Activated CD4-positive, alpha-beta memory T cell treated with anti-CD3 and anti-CD28 coated beads, Interleukin-2, amount 10 ng/mL, durations not matched to agents 7 days and 5 days (primary cell): ENCODE results near the gene TRIM47. TPM values are rescaled to one million over a fixed set of nuclear protein-coding genes. Genes with fewer than 3 reads are reported as not detected.

Source experiments
- CTCF ChIA-PET: fragments of 350-600 bp; sonication (Branson Sonifier 250); formaldehyde crosslinking; loops from one replicate; lab custom pipeline; 2021; ENCODE audit warnings: antibody characterized with exemption, inconsistent platforms; lab: Charles Lee
- POLR2A ChIA-PET: fragments of 350-600 bp; sonication (Branson Sonifier 250); formaldehyde crosslinking; loops from one replicate; lab custom pipeline; 2021; ENCODE audit warnings: antibody characterized with exemption; lab: Charles Lee
- DNase-seq: peaks from one replicate; pipeline ENCODE4 v3.0.0-alpha.2; 2020
- H3K27ac Mint-ChIP-seq: one replicate; pipeline ENCODE4 v1.8.0; 2021; ENCODE audit warnings: mild to moderate bottlenecking, mixed read lengths
- H3K27me3 Mint-ChIP-seq: one replicate; pipeline ENCODE4 v1.8.0; 2021; ENCODE audit warnings: mixed read lengths
- H3K36me3 Mint-ChIP-seq: one replicate; pipeline ENCODE4 v1.8.0; 2021; ENCODE audit warnings: low read depth, mixed read lengths
- H3K4me1 Mint-ChIP-seq: one replicate; pipeline ENCODE4 v1.8.0; 2021; ENCODE audit warnings: mixed read lengths
- H3K4me3 Mint-ChIP-seq: one replicate; pipeline ENCODE4 v1.8.0; 2021; ENCODE audit warnings: mild to moderate bottlenecking, mixed read lengths
- H3K9me3 Mint-ChIP-seq: one replicate; pipeline ENCODE4 v1.8.0; 2021; ENCODE audit warnings: mixed read lengths
- total RNA-seq, 2 experiments: library from RNA; stranded (reverse); gene quantifications; one replicate each; pipeline ENCODE4 v1.2.3, GENCODE V29; 2021

TRIM47 gene
- total RNA-seq, 2 experiments from 2014 or later: 31.9 to 33.8 TPM

DNA sequence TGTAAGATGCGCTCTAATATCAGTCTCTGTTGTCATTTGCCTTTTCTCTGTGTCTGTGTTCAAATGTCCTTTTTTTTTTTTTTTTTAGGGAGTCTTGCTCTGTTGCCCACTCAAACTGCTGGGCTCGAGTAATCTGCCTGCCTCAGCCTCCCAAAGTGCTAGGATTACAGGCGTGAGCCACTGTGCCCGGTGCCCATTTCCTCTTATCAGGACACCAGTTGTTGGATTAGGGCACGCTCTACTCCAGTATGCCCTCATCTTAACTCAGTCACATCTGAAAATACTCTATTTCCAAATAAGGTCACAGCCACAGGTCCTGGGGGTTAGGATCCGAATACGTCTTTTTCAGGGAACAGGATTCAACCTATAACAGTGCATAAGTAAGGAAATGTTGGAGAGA lies 1.9 kb upstream of the TRIM47 start:
- H3K9me3 Mint-ChIP-seq: no peaks in the 10 kb centered on the region
- peaks cover 45% of the 10 kb centered on the region for H3K4me1 Mint-ChIP-seq
- ChIA-PET POLR2A (interaction anchor here (9.2 to 12.6 kb wide), 2 partner anchors 15 to 22 kb away, joined by 151 to 221 read pairs; partner anchors contain the start of genes TRIM65 and WBP2), CTCF (interaction anchor here (2.2 to 3.7 kb wide), 4 partner anchors 9 to 33 kb away, joined by 7 to 42 read pairs (median 16); partner anchors contain the start of gene TRIM65)
- peaks cover 14% of the 10 kb centered on the region for H3K27me3 Mint-ChIP-seq
- peaks cover 18% of the 10 kb centered on the region for H3K36me3 Mint-ChIP-seq
- H3K27ac Mint-ChIP-seq: no peak overlapping the region
- no peak for DNase-seq
- H3K4me3 Mint-ChIP-seq: no peak overlapping the region

DNA sequence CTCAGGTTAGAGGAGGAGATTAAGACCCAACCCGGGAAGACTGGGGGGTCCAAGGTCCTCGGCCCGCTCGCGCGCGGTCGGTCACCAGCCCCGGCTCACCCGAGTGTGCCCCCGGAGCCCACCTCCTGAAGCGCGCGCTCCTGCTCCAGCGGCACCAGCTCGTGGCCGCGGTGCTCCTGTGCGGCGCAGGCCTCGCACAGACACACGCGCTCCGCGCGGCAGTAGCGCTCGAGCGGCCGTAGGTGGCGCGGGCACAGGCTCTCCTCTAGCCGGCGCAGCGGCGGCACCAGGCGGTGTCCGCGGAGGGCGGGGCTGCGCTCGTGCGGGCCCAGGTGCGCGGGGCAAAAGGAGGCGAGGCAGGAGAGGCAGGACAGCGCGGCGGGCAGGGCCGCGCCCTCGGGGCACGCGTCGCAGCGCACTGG lies 618 bp downstream of the TRIM47 start:
- H3K4me1 Mint-ChIP-seq: peaks cover 63% of the 10 kb centered on the region
- ChIA-PET CTCF (interaction anchor here (0.6 to 5.3 kb wide), 20 partner anchors 11 to 507 kb away, joined by 3 to 45 read pairs (median 4); partner anchors contain the start of genes SPHK1, TRIM65 and WBP2), POLR2A (interaction anchor here (0.6 to 12.6 kb wide), 14 partner anchors 11 to 410 kb away, joined by 3 to 221 read pairs (median 8); partner anchors contain the start of genes FBF1, MRPL38, TRIM65 and UNC13D)
- peak overlapping the region; percentile 93 for H3K27ac Mint-ChIP-seq
- peak overlapping the region; percentile 89 for H3K4me3 Mint-ChIP-seq
- H3K36me3 Mint-ChIP-seq: peaks cover 25% of the 10 kb centered on the region
- peak; percentile 82 for DNase-seq
- H3K27me3 Mint-ChIP-seq: peaks cover 14% of the 10 kb centered on the region
- no peaks in the 10 kb centered on the region for H3K9me3 Mint-ChIP-seq

DNA sequence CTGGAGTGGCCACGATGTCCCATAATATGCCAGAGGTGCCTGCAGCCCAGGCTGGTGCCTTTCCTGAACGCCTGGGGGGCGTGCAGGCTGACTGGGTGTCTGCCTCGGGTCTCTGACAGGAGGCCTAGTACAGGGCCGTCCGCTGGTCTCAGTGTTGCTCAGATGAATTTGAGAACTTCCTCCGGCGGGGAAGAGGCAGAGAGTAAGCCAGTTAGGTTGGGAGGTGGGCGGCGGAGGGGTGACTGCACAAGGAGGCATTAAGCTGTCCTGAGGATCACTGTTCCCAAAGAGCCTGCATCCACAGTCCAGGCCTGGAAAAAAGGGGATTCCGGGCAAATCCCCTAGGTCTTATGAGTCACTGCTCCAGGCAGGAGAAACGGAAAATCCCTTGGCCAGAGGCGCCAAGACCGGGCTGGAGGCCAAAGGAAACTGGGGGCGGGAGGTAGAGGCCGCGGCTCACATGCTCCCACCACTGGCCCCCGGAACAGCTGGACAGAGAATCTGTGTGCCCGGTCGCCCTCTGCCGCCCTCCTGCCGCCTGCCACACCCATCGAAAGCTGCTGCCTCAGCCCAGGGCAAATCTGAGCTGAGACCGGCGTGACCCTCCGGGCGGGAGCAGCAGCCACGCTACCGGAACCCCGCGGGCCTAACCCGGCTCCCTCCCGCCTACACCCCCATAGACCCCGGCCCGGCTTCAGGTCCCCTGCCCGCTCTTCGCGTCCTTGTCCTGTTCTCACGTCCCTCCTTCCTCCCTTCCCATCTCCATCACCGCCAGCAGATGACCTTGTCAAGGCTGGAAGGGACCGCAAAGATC lies 1.2 kb downstream of the TRIM47 start:
- peak; percentile 37 for DNase-seq
- Mint-ChIP-seq H3K4me3 (peak overlapping the region; percentile 89), H3K27ac (peak overlapping the region; percentile 93), H3K36me3 (peaks cover 25% of the 10 kb centered on the region), H3K4me1 (peaks cover 65% of the 10 kb centered on the region), H3K9me3 (no peaks in the 10 kb centered on the region), H3K27me3 (peaks cover 14% of the 10 kb centered on the region)
- ChIA-PET POLR2A (interaction anchor here (0.6 to 12.6 kb wide), 14 partner anchors 10 to 124 kb away, joined by 3 to 221 read pairs (median 8); partner anchors contain the start of genes FBF1, MRPL38, TRIM65 and UNC13D), CTCF (interaction anchor here (0.6 to 5.3 kb wide), 22 partner anchors 10 to 507 kb away, joined by 3 to 45 read pairs (median 4); partner anchors contain the start of genes GALK1, SPHK1, TRIM65 and UNC13D)

DNA sequence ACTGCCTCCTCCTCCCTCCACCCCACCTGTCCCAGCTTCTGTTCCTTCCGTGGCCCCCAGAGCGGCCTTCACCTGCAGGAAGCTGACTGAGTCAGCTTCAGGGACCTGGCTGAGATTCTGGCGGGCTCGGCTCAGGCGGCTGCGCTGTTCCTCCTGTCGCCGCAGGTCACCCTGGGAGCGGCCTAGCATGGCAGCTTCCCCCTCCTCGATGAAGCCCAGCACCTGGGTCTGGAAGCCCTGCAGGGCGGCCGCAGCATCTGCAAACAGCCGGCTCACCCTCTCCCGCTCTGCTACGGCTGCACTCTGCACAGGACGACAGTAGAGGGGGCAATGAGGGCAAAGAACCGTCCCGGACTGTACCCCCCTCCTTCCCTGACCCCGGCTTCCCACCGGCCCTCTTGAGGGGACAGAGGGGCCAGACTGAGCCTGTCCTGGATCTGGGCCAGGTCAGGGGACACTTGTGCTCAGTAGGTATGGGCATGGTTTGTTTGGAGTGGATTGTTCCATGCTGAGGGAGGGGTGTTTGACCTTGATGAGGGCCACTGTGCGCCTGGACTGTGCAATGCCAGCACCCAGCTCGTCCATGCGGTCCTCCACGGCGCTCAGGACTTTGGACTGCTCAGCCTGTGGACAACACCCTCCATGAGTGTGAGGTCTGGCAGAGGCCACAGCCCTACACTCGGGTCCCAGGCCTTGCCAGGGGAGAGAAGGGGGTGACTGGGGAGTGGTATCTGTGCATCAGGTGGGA lies 2.0 kb downstream of the TRIM47 start:
- Mint-ChIP-seq H3K9me3 (no peaks in the 10 kb centered on the region), H3K27ac (peak overlapping the region; percentile 93), H3K4me1 (peaks cover 58% of the 10 kb centered on the region), H3K36me3 (peaks cover 25% of the 10 kb centered on the region), H3K4me3 (peak overlapping the region; percentile 89), H3K27me3 (peaks cover 11% of the 10 kb centered on the region)
- CTCF ChIA-PET: interaction anchor here (0.6 to 7.5 kb wide), 20 partner anchors 9 to 477 kb away, joined by 3 to 91 read pairs (median 5); partner anchors contain the start of genes GALK1, PRPSAP1, TRIM65 and TSEN54
- peak; percentile 81 for DNase-seq
- POLR2A ChIA-PET: interaction anchor here (0.7 to 12.6 kb wide), 20 partner anchors 9 to 226 kb away, joined by 3 to 221 read pairs (median 6); partner anchors contain the start of genes FBF1, MRPL38, TRIM65 and UNC13D

DNA sequence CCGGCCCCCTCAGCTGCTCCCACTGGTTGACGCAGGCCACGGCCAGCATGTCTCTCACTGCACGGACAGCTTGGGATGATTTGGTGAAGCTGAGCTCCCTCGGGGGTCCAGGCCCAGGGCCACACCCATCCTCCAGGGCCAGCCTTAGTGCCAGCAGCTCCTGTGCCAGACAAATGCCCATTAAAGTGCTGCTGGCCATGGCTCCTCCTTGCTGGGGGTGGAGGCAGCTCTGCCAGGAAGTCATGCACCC lies 2.5 kb downstream of the TRIM47 start:
- CTCF ChIA-PET: interaction anchor here (0.6 to 7.5 kb wide), 20 partner anchors 9 to 478 kb away, joined by 3 to 91 read pairs (median 5); partner anchors contain the start of genes GALK1, PRPSAP1, TRIM65 and TSEN54
- Mint-ChIP-seq H3K4me3 (peak overlapping the region; percentile 89), H3K27ac (peak overlapping the region; percentile 93), H3K4me1 (peaks cover 57% of the 10 kb centered on the region), H3K27me3 (peaks cover 11% of the 10 kb centered on the region), H3K36me3 (peaks cover 25% of the 10 kb centered on the region), H3K9me3 (no peaks in the 10 kb centered on the region)
- POLR2A ChIA-PET: interaction anchor here (0.8 to 12.6 kb wide), 17 partner anchors 9 to 227 kb away, joined by 3 to 221 read pairs (median 7); partner anchors contain the start of genes MRPL38, TRIM65, UNC13D and UNK
- DNase-seq: no peak

DNA sequence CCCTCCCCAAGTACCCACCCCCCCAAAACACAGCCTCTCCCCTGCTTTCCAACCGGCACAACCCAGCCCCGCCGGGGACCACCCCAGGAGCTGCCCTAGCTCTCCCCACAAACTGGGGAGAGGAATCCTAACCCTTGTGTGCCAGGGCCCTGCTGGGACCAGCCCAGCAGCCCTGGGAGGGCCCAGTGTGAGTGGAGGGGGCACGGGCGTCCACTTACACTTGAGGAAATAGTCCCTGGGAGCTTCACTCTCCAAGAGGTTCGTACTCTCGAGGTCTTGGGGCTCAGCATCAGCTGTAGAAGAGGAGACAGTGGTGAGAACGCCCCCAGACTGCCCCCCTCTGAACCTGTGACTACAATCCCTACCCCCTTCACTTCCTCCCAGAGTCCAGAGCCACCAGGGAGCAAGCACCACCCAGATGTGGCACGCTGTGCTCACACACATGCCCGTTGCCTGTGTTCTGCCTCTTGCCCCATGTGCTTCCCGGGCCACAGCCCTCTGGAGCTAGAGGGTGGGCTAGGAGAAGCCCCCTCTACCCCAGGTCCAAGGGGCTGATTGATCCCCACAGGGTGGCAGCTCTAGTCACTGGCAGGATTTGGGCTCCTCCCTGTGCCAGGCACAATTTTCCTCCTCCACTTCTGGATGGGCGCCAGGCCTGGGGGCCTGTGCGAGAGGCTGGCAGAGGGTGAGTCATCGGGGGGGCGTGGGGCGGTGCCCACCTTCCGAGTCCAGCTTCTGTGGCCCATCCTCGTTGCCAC lies 3.0 kb downstream of the TRIM47 start:
- ChIA-PET CTCF (interaction anchor here (0.6 to 7.5 kb wide), 19 partner anchors 8 to 478 kb away, joined by 3 to 91 read pairs (median 5); partner anchors contain the start of genes GALK1, PRPSAP1, TRIM65 and TSEN54), POLR2A (interaction anchor here (0.8 to 12.6 kb wide), 17 partner anchors 8 to 227 kb away, joined by 3 to 221 read pairs (median 7); partner anchors contain the start of genes MRPL38, TRIM65, UNC13D and UNK)
- no peak for DNase-seq
- Mint-ChIP-seq H3K27me3 (peaks cover 11% of the 10 kb centered on the region), H3K4me1 (peaks cover 60% of the 10 kb centered on the region), H3K4me3 (peak overlapping the region; percentile 89), H3K36me3 (peaks cover 25% of the 10 kb centered on the region), H3K27ac (peak overlapping the region; percentile 93), H3K9me3 (no peaks in the 10 kb centered on the region)

DNA sequence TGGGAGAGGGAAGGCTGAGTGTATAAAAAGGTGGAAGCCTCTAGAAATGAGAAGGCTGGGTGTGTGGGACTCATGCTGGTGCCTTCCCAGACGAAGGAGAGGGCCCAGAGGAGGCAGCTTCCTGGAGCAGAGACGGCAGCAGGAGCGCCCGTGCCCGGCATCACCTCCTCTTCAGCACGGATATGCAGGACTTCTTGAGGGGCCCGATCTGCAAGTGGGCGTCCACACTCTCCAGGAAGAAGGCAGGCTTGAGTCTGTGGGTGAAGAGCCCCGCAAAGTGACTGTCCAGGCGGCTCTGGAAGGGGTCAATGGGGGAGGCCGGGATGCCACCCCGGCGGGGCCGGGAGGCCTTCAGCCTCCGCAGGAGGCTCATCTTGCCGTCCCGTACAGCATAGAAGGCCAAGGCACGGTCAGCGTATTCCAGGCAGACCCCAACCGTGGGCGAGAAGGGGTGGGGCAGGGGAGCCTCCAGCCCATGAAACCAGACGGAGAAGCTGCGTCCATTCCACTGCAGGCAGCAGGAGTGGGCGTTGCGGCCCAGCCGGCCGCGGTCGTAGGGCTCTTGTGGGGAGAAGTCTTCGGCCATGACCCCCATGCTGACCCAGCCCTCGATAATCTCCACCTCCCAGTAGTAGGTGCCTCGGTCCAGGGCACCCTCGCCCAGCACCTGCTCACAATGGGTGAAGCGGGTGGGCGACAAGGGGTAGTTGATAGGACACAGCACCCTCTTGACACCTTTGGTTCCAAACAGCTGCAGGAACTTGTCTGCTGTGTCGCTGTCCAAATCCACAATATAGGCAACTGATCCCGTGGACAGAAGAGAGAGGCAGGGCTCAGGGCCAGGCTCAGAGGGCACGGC lies 3.8 kb downstream of the TRIM47 start:
- DNase-seq: no peak
- Mint-ChIP-seq H3K27ac (peak overlapping the region; percentile 38), H3K4me3 (no peak overlapping the region), H3K4me1 (peaks cover 55% of the 10 kb centered on the region), H3K27me3 (peaks cover 7% of the 10 kb centered on the region), H3K36me3 (peaks cover 25% of the 10 kb centered on the region), H3K9me3 (no peaks in the 10 kb centered on the region)
- ChIA-PET POLR2A (interaction anchor here (0.8 to 12.6 kb wide), 8 partner anchors 10 to 99 kb away, joined by 3 to 221 read pairs (median 24); partner anchors contain the start of genes TRIM65, UNK and WBP2), CTCF (interaction anchor here (1.9 to 7.5 kb wide), 5 partner anchors 14 to 131 kb away, joined by 6 to 91 read pairs (median 10); partner anchors contain the start of genes TRIM65, UNC13D and WBP2)

DNA sequence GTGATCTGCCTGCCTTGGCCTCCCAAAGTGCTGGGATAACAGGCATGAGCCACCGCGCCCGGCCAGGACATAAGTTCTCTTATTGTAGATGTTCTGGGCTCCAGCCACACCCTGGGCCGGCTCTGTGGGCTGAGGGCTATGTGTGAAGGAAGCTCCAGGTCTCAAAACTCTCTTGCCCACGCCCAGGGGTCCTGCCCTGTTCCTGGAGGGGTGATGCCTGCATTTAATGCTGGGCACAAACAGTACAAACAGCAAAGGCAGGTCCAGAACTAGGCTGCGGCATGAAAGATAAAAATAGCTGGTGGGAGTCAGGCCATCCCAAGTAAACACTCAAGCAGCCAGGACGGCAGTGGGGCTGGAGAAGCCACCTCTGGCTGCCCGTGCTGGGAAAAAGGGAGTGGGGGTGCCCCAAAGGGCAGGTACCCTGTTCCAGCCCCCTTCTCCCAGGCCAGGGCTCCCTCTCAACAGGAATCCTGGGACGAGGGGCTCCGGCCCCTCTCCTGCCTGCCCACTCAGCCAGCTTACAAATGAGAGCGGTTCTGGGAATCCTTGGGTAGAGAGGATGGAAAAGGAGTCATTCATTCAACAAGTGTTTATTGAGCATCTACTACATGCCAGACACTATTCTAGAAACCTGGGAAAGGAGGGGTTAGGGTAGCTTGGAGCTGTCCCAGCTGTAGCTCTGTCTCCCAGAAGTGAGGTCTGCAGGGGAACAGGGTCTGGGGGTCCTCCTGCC lies 4.6 kb downstream of the TRIM47 start:
- Mint-ChIP-seq H3K4me1 (peaks cover 53% of the 10 kb centered on the region), H3K27ac (peak overlapping the region; percentile 96), H3K36me3 (peaks cover 25% of the 10 kb centered on the region), H3K27me3 (peaks cover 2% of the 10 kb centered on the region), H3K9me3 (no peaks in the 10 kb centered on the region), H3K4me3 (no peak overlapping the region)
- no peak for DNase-seq
- CTCF ChIA-PET: interaction anchor here (0.6 to 7.5 kb wide), 6 partner anchors 9 to 32 kb away, joined by 3 to 91 read pairs (median 7); partner anchors contain the start of genes TRIM65 and WBP2
- POLR2A ChIA-PET: interaction anchor here (0.7 to 12.6 kb wide), 12 partner anchors 9 to 97 kb away, joined by 3 to 221 read pairs (median 6); partner anchors contain the start of genes MRPL38, TRIM65, UNC13D and UNK

DNA sequence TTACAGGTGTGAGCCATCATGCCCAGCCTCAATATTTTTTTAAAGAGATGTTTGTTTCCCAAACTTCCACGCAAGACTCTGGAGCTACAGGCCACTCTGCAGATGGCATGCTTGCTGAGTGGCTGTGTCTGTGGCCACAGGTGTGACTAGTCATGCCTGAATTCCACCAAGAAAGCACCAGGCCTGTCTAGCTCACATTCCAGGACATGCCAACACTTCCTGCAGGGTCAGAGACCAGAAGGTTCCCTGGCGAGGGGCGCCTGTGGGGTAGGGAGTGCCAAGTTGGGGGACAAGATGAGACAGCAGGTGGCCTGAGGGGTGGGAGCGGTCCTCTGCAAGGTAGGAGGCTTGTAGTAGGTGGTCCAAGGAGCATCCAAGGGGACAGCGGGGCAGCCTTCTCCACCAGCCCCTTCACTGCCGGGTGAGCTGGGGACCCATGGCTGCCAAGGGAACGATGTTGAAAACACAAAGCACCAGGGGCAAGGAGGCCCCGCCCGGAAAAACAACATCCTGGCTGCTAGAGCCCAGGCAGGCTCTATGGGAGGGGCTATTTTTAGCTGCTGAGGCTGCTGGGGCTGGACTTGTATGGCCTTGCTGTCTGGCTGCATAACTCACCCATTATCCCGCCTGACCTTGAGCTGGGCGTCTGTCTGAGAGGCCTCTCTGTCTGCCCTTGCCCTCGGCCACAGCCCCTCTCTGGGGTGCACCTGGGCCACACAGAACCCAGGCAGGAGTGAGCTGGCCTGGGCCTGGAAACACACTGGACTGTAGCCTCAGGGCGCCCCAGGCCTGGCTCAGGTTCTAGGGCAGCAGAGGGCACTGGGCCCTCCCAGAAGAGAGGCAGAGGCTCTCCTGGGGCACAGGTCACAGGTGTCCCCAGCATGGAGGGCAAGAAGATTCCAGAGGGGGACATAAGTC lies 5.7 kb downstream of the TRIM47 start:
- H3K4me3 Mint-ChIP-seq: peak overlapping the region; percentile 24

More for the DNA sequence above, 5.7 kb downstream of the TRIM47 start:
- Mint-ChIP-seq H3K27me3 (no peaks in the 10 kb centered on the region), H3K4me1 (peaks cover 50% of the 10 kb centered on the region), H3K27ac (peak overlapping the region; percentile 96), H3K9me3 (no peaks in the 10 kb centered on the region), H3K36me3 (peaks cover 24% of the 10 kb centered on the region)
- DNase-seq: peak; percentile 86
- ChIA-PET POLR2A (interaction anchor here (0.7 to 12.6 kb wide), 15 partner anchors 8 to 98 kb away, joined by 3 to 221 read pairs (median 5); partner anchors contain the start of genes MRPL38, TRIM65, UNC13D and UNK), CTCF (interaction anchor here (0.5 to 7.5 kb wide), 12 partner anchors 10 to 119 kb away, joined by 3 to 91 read pairs (median 4); partner anchors contain the start of genes TRIM65 and WBP2)
